D721Med (cell line): ENCODE data around the gene WDR33.

Source experiments
- DNase-seq: peaks from one replicate; pipeline ENCODE4 v3.0.0; 2011; ENCODE audit warnings: low spot score; ENCODE audit not compliant: insufficient read length
- FAIRE-seq: peaks from 2 replicates; lab custom pipeline; 2011; peaks lifted over from hg19 to GRCh38; lab: Jason Lieb, UNC
- TF ChIP-seq, protein P1 (sequence below): IDR thresholded peaks from 2 replicates; pipeline ENCODE4 v1.5.1; 2012; ENCODE audit warnings: mild to moderate bottlenecking, control low read depth; ENCODE audit not compliant: insufficient read depth; ENCODE audit errors: missing control alignments

WDR33 gene

GRCh38 chr2:127718271-127718670 lies 92.7 kb downstream of the WDR33 start:
- TF ChIP-seq, protein P1, sequence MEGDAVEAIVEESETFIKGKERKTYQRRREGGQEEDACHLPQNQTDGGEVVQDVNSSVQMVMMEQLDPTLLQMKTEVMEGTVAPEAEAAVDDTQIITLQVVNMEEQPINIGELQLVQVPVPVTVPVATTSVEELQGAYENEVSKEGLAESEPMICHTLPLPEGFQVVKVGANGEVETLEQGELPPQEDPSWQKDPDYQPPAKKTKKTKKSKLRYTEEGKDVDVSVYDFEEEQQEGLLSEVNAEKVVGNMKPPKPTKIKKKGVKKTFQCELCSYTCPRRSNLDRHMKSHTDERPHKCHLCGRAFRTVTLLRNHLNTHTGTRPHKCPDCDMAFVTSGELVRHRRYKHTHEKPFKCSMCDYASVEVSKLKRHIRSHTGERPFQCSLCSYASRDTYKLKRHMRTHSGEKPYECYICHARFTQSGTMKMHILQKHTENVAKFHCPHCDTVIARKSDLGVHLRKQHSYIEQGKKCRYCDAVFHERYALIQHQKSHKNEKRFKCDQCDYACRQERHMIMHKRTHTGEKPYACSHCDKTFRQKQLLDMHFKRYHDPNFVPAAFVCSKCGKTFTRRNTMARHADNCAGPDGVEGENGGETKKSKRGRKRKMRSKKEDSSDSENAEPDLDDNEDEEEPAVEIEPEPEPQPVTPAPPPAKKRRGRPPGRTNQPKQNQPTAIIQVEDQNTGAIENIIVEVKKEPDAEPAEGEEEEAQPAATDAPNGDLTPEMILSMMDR, result no peak
- no peak for DNase-seq

DNA sequence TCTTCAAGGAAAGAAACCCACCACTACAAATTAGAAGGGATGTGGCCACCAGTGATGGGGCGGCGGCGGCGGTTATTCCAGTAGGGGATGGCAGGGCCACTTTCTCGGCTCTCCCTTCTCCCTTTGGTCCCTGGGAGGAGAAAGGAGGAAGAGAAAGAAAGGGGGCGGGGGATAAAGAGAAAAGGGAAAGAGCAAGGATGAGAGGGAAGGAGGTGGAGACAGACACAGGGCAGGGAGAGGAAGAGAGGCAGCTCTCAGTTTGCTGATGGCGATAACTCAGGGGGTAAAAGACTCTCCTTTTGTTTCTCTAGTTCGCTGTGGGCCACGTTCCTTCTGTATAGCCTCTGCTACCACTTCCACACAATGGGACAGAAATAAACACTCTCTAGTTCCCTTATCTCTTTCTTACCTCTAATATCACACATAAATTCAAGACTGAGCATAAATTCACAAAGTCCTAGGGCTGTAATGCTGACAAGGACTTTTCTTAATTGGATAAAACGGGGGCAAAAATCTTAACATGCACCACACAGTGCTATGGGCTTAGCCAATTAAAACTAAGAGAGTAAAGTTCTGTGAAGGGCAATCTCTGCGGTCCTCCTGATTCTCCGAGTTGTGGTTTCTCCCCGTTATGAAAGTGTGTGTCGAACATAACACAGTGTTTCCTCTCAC lies 95.1 kb downstream of the WDR33 start:
- DNase-seq (no peak), FAIRE-seq (no peak)
- TF ChIP-seq, protein P1, result no peak

More at GRCh38 chr2:127718271-127718670, 92.7 kb downstream of the WDR33 start:
- FAIRE-seq, result no peak

DNA sequence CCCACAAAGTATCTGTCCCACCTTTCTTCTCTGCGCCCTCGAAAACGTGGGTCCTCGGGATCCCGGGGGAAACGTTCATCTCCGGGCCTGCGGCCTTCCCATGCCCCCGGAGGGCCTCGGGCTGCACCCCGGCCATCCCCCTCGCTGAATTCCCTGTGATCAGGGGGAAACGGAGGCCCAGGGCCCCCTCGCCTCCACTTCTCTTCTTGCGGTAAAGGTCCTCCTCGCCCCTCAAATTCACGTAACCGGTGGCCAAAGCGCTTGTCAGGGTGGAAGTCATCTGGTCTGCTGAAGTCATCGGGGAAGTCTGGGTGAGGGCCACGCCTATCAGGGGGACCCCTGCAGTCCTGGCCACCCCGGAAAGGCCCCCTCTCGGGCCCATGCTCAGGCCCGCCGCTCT lies 97.4 kb downstream of the WDR33 start:
- TF ChIP-seq, protein P1, result no peak
- FAIRE-seq (no peak), DNase-seq (no peak)

GRCh38 chr2:127712999-127713398 lies 98.0 kb downstream of the WDR33 start:
- TF ChIP-seq, protein P1, result no peak
- FAIRE-seq, result no peak

GRCh38 chr2:127709336-127709735 lies 101.6 kb downstream of the WDR33 start:
- no peak for FAIRE-seq
- DNase-seq, result no peak
- TF ChIP-seq, protein P1, result no peak

More at GRCh38 chr2:127712999-127713398, 98.0 kb downstream of the WDR33 start:
- DNase-seq, result no peak

- TF ChIP-seq, protein P1, result no peak
- no peak for DNase-seq
- FAIRE-seq, result no peak
Observed at GRCh38 chr2:127707890-127708648, 102.9 kb downstream of the WDR33 start.
